Right forelimb (tissue), 1 donor: ENCODE results near the gene NSD1.
"Not testable (repeated sequence)": the region's sequence is repeated elsewhere in the genome, so short reads cannot be mapped to it uniquely, and the experiment has no call there.

Experiments
- DNase-seq: peaks from one replicate; pipeline ENCODE4 v3.0.0-alpha.2; 2018

NSD1 gene

DNA sequence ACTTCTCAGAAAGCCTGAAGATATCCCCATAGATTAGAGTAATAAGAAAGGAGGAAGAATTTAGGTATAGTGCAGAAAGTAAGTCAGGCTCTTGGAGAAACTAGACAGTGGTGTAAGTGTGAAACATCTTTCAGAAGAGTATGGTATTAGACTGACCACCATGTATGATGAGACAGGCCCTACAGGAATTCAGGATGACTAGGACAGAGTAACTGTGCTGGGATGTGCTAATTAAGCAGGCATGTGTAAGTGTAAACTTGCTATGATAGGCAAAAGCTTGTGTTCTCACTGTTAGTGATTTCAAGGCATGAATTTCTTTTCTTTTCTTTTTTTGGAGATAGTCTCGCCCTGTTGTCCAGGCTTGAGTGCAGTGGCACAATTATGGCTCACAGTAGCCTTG is 99.2 kb downstream of the NSD1 start:
- DNase-seq, result no peak

DNA sequence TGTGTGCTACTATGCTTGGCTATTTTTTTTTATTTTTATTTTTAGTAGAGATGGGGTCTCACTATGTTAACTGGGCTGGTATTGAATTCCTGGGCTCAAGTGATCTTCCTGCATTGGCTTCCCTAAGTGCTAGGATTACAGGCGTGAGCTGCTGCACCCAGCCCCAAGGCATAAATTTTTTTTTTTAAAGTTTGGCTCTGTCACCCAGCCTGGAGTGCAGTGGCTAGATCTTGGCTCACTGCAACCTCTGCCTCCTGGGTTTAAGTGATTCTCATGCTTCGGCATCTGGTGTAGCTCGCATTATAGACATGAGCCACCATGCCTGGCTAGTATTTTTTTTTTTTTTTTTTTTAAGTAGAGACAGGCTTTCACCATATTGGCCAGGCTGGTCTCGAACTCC is 99.6 kb downstream of the NSD1 start:
- DNase-seq, result no peak

- DNase-seq, result no peak
Observed at GRCh38 chr5:177233802-177234201, 100.2 kb downstream of the NSD1 start.

GRCh38 chr5:177234841-177235240 is 101.3 kb downstream of the NSD1 start:
- DNase-seq, result no peak

- DNase-seq, result no peak
Observed at GRCh38 chr5:177241768-177242167, 108.2 kb downstream of the NSD1 start.

GRCh38 chr5:177242304-177242703 is 108.7 kb downstream of the NSD1 start:
- DNase-seq, result no peak

DNA sequence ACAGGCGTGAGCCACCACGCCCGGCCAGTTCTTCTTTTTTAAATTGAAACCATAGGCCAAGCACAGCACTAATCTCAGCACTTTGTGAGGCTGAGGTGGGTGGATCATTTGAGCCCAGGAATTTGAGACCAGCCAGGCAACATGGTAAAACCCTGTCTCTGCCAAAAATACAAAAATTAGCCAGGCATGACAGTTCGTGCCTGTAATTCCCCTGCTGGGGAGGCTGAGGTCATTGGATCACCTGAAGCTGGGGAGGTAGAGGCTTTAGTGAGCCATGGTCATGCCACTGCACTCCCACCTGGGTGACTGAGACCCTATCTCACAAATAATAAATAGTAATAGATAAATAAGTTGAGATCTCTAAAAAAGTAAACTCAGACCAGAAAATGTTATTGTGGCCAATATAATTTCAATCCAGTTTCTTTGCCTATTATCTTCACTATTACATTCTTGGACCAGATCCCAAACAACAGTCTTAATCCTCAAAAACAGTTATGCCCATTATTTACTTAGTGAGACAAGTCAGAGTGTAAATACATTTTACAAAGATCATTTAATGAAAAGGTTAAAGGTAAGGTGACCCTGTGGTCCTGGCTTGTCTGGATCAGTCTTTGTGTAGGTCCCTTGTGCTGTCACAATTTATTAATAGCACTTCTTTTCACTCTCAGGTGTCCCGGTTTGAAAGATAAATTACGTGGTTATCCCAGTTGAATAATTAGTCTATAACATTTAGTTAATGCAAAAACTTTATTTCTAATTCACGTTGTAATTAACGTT is 116.4 kb downstream of the NSD1 start:
- no peak for DNase-seq

- no peak for DNase-seq
Observed at GRCh38 chr5:177253252-177253651, 119.7 kb downstream of the NSD1 start.

DNA sequence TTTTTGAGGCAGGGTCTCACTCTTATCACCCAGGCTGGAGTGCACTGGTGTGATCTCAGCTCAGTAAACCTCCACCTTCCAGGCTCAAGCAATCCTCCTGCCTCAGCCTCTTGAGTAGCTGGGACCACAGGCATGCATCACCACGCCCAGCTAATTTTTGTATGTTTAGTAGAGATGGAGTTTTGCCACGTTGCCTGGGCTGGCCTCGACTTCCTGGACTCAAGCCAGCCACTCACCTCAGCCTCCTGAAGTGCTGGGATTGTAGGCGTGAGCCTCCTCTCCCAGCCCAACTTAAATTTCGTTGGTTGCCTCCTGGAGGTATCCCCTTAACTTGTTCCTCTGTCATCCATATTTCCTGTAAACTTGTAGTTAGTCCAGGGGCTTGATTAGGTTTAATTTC is 122.7 kb downstream of the NSD1 start:
- no peak for DNase-seq

DNA sequence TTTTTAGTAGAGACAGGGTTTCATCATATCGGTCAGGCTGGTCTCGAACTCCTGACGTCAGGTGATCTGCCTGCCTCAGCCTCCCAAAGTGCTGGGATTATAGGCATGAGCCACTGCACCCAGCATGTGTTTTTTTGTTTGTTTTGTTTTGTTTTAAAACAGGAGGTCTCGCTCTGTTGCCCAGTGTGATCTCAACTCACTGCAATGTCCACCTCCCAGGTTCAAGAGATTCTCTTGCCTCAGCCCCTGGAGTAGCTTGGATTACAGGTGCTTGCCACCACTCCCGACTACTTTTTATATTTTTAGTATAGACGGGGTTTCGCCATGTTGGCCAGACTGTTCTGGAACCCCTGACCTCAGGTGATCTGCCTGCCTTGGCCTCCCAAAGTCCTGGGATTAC is 125.1 kb downstream of the NSD1 start:
- DNase-seq, result not testable (repeated sequence)

GRCh38 chr5:177260961-177261360 is 127.4 kb downstream of the NSD1 start:
- DNase-seq, result no peak

GRCh38 chr5:177261510-177261909 is 127.9 kb downstream of the NSD1 start:
- DNase-seq, result no peak

GRCh38 chr5:177264178-177264577 is 130.6 kb downstream of the NSD1 start:
- no peak for DNase-seq

GRCh38 chr5:177265395-177265794 is 131.8 kb downstream of the NSD1 start:
- DNase-seq, result no peak

GRCh38 chr5:177269232-177269895 is 135.8 kb downstream of the NSD1 start:
- no peak for DNase-seq

GRCh38 chr5:177269976-177270375 is 136.4 kb downstream of the NSD1 start:
- DNase-seq, result no peak

DNA sequence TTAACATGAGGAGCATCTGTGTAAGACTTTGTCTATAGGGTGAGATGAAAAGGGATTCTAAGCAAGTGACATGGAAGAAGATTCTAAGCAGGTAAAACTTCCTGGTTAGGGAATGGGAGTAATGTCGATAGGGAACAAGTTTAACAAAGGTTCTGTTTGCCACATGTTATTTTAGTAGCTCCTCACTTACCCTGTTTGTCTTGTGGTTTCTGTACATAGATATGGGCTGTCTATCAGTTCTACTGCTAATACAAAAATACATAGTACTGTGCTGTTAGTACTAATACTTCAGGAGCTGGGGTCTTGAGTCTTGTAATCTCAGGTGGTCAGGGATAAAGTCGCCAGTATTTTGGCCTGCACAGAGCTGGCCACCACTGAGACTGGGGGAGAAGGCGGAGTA is 137.1 kb downstream of the NSD1 start:
- DNase-seq, result no peak

DNA sequence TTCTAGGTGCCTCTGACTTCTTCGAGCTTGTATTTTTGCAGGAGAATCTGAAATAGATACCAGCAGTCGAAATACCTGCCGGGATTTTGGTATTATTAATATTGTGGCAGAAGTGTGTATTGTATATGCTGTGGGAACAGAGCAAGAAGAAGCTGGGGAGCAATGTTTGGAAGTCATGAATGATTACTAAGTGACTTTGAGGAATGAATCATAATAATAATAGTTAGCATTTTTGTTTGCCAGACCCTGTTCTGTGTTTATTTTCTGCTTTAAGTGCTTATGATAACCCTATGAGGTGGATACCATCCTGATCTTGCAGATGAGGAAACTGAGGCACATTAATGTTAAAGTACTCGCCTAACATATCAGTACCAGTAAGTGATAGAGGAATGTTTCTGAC is 137.5 kb downstream of the NSD1 start:
- no peak for DNase-seq

- no peak for DNase-seq
Observed at GRCh38 chr5:177275883-177276282, 142.3 kb downstream of the NSD1 start.

DNA sequence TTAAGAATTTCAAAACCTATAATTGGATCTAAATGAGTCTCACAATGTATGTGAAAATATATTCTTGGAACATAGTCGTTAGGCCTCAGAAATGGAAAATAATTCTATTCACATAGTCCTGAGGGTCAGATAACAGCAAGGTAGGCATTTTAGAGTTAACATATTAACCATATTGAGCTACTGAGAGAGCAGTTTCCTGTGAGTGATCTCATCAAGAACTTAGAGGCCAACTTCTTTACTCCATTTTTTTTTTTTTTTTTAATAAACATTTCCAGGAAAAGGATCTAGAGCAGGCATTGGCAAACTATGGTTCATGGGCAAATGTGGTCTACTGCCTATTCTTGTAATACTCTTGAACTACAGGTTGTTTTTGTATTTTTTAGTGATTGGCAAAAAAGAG is 143.3 kb downstream of the NSD1 start:
- no peak for DNase-seq

DNA sequence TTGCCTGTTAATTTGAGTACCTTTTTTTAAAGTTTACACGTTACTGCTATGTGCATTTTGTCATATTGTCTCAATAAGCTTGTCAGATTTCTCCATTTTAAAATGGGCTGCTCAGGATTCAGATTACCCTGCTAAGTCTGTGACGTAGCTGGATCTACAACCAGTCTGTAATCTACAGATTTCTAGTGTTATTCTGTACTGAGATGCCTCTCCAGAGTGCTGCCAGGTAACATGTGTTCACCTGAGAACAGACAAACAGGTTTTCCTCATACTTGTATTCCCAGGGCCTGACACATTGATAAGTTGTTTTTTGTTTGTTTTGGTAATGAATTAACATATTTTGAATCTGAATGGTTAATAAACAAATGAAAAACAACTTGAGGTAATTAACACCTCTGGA is 154.6 kb downstream of the NSD1 start:
- DNase-seq, result no peak

DNA sequence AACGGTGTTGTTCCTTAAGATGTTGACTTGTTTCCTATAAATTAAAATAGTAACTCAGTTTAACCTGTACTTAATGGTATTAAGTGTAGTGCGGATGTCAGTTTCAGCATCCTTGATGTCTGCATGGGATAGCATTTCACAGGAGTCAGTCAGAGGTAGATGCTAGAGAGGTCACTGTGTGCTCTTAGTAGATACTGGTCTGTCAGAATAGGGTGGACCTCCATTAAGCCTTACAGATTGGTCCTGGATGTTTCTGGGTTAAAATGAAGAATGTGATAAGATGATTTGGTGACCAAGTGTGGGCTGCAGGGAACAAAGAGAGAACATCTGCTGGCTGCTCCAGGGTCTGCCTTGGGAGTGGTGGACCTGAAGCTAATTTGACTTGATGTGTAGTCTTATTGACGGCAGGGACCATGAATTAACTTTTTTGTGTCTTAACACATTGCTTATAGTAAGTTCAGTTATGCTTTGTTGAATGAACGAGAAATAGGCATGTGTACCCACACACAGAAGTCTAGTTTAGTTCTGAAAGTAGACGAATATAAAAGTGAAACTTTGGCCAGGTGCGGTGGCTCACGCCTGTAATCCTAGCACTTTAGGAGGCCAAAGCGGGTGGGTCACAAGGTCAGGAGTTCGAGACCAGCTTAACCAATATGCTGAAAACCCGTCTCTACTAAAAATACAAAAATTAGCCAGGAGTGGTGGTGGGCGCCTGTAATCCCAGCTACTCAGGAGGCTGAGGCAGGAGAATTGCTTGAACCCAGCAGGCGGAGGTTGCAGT is 157.4 kb downstream of the NSD1 start:
- no peak for DNase-seq

DNA sequence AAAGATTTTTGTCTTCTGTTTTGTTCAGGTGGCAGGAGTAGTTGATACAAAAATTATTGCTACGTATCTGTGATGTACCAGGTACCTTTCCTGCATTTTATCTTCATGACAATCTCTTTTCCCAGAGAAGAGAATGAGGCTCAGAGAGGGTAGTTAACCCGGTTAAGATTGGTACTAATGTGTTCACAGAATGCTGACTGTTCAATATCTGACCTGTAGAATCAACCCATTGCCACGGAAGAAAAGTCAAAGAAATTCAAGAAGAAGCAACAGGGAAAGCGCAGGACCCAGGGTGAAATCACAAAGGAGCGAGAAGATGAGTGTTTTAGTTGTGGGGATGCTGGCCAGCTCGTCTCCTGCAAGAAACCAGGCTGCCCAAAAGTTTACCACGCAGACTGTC is 158.2 kb downstream of the NSD1 start:
- no peak for DNase-seq
